ENCODE measurements around the gene UBASH3B. TPM values are rescaled to one million over a fixed set of nuclear protein-coding genes. Genes with fewer than 3 reads are reported as not detected.

UBASH3B gene
- total and polyA plus RNA-seq, 9 donors, result 0.31 to 5.9 (median 1.8) TPM

DNA sequence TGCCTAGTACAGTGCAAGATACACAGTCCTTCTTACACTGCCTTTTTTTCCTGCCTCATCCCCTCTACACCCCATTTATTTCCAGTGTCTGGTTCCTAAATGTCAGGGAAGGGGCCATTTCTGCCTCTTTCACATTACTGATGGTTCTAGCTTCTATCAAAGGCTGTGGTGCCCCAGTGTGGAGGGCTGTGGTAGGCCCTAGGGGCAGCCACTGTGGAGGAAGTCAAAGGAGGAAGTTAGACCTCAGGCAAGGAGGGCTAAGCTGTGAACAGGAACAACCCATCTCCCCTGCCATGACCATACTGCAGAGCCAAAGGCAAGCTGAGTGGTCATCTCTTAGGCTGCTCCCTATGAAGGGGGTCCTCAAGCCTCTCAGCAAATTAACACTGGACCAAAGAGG lies 100.9 kb downstream of the UBASH3B start:
- no peaks in the 10 kb centered on the region for H3K4me1 ChIP-seq (ENCODE audit: insufficient read depth)
- H3K36me3 ChIP-seq, result no peaks in the 10 kb centered on the region
- intact Hi-C loops (cut with DNase I), result no loop called here
- TF ChIP-seq, protein P1, sequence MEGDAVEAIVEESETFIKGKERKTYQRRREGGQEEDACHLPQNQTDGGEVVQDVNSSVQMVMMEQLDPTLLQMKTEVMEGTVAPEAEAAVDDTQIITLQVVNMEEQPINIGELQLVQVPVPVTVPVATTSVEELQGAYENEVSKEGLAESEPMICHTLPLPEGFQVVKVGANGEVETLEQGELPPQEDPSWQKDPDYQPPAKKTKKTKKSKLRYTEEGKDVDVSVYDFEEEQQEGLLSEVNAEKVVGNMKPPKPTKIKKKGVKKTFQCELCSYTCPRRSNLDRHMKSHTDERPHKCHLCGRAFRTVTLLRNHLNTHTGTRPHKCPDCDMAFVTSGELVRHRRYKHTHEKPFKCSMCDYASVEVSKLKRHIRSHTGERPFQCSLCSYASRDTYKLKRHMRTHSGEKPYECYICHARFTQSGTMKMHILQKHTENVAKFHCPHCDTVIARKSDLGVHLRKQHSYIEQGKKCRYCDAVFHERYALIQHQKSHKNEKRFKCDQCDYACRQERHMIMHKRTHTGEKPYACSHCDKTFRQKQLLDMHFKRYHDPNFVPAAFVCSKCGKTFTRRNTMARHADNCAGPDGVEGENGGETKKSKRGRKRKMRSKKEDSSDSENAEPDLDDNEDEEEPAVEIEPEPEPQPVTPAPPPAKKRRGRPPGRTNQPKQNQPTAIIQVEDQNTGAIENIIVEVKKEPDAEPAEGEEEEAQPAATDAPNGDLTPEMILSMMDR (IDR thresholded peaks at IDR 0.05), result no peak
- TF ChIP-seq POLR2A (IDR thresholded peaks at IDR 0.05), result no peak
- no peak for TF ChIP-seq EP300 (IDR thresholded peaks at IDR 0.05)
- H3K9me3 ChIP-seq, result no peaks in the 10 kb centered on the region
- no peak overlapping the region for H3K4me3 ChIP-seq
- no peaks in the 10 kb centered on the region for H3K27me3 ChIP-seq
- no peak overlapping the region for H3K27ac ChIP-seq
- DNase-seq, result no peak

DNA sequence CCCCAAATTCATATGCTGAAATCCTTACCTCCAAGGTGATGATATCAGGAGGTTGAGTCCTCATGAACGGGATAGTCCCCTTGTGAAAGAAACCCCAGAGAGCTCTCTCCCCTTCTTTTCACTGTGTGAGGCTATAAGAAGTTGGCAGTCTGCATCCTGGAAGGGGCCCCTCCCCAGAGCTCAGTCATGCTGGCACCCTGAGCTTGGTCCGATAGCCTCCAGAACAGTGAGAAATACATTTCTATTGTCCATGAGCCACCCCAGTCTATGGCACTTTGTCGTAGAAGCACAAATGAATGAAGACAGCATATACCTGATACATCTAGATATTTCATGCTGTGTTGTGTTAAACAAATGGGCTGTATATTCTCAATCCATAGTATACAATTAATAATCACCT lies 101.7 kb downstream of the UBASH3B start:
- Histone ChIP-seq H3K36me3 (no peaks in the 10 kb centered on the region), H3K4me3 (no peak overlapping the region), H3K27ac (no peak overlapping the region), H3K9me3 (no peaks in the 10 kb centered on the region), H3K27me3 (no peaks in the 10 kb centered on the region), H3K4me1 (ENCODE audit: insufficient read depth) (no peaks in the 10 kb centered on the region)
- no peak for DNase-seq
- no peak for TF ChIP-seq POLR2A (IDR thresholded peaks at IDR 0.05)
- TF ChIP-seq, protein P1 (IDR thresholded peaks at IDR 0.05), result no peak
- no peak for TF ChIP-seq EP300 (IDR thresholded peaks at IDR 0.05)
- 92 to 98% (median 95%) methylated on average over 3 of the region's 3 CpGs for WGBS, 3 donors
- intact Hi-C loops (cut with DNase I), result no loop called here

DNA sequence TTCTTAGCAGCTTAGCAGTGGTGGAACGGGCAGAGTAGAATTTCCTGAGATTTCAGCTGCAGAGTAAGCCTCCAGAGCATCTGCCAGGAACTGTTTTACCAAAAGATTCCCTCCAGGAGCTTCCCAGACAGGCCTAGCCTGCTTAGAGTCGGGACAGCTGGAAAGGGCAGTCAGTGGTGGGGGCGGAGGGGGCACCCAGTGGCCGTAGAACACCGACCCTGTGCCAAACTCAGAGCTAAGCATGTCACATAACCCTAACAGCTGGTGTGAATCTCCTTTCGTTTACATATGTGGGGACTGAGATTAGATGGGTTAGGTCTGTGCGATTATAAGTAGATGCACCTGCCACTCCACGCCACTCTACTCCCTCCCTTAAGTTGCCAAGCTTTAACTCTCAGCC lies 102.8 kb downstream of the UBASH3B start:
- Histone ChIP-seq H3K9me3 (no peaks in the 10 kb centered on the region), H3K27ac (no peak overlapping the region), H3K4me1 (ENCODE audit: insufficient read depth) (no peaks in the 10 kb centered on the region), H3K36me3 (no peaks in the 10 kb centered on the region), H3K4me3 (no peak overlapping the region), H3K27me3 (no peaks in the 10 kb centered on the region)
- TF ChIP-seq POLR2A (IDR thresholded peaks at IDR 0.05), result no peak
- TF ChIP-seq, protein P1 (IDR thresholded peaks at IDR 0.05), result no peak
- no peak for TF ChIP-seq EP300 (IDR thresholded peaks at IDR 0.05)
- 47 to 54% (median 52%) methylated on average over 8 of the region's 8 CpGs for WGBS, 3 donors
- no peak for DNase-seq
- intact Hi-C loops (cut with DNase I), result no loop called here

DNA sequence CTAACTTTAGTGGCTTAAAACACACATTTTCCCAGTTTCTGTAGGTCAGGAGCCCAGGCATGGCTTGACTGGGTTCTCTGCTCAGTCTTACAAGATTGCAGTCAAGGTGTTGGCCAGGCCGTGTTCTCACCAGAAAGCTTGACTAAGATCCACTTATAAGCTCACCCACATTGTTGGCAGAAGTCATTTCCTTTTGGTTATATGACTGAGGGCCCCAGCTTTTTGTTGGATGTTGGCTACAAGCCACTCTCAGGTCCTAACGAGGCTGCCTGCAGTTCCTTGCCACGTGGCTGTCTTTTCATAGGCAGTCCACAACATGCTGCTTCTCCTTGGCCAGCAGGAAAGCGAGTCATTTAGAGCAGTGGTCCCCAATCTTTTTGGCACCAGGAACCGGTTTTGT lies 103.5 kb downstream of the UBASH3B start:
- no peak for DNase-seq
- no peak overlapping the region for H3K4me3 ChIP-seq
- no peak for TF ChIP-seq POLR2A (IDR thresholded peaks at IDR 0.05)
- no peak for TF ChIP-seq EP300 (IDR thresholded peaks at IDR 0.05)
- TF ChIP-seq, protein P1 (IDR thresholded peaks at IDR 0.05), result no peak
- WGBS, 3 donors, result 63 to 71% (median 68%) methylated on average over 5 of the region's 5 CpGs
- no peaks in the 10 kb centered on the region for H3K4me1 ChIP-seq (ENCODE audit: insufficient read depth)
- no peaks in the 10 kb centered on the region for H3K36me3 ChIP-seq
- H3K27me3 ChIP-seq, result no peaks in the 10 kb centered on the region
- H3K27ac ChIP-seq, result no peak overlapping the region
- intact Hi-C loops (cut with DNase I), result no loop called here
- H3K9me3 ChIP-seq, result no peaks in the 10 kb centered on the region

DNA sequence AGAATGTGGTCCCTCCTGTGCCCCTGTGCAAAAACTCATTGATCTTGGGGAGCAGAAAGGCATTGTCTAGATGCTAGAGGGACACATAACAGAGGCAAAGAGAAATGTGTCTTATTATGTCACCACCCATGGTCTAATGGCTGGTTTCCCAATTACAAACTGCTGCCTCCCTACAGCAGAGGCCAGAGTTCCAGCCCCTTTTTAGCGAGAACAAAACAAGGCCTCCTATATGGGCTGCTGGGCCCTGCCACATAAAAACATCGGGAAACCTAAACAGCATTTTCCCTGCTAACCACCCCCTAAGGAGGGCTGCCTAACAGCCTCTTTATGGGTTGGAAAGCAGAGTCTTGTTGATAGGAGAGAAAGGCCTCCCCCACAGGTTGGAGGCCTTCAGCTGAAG lies 107.6 kb downstream of the UBASH3B start:
- Histone ChIP-seq H3K4me3 (no peak overlapping the region), H3K4me1 (ENCODE audit: insufficient read depth) (no peaks in the 10 kb centered on the region), H3K36me3 (no peaks in the 10 kb centered on the region), H3K27ac (no peak overlapping the region), H3K9me3 (no peaks in the 10 kb centered on the region), H3K27me3 (no peaks in the 10 kb centered on the region)
- intact Hi-C loops (cut with DNase I), result no loop called here
- no peak for DNase-seq
- WGBS, 3 donors, result 38 to 63% (median 56%) methylated on average over 2 of the region's 2 CpGs
- no peak for TF ChIP-seq EP300 (IDR thresholded peaks at IDR 0.05)
- TF ChIP-seq POLR2A (IDR thresholded peaks at IDR 0.05), result no peak
- TF ChIP-seq, protein P1 (IDR thresholded peaks at IDR 0.05), result no peak
